Vagina (tissue), 2 donors: ENCODE results near the gene ONECUT1. TPM values are rescaled to one million over a fixed set of nuclear protein-coding genes. Genes with fewer than 3 reads are reported as not detected.
A peak's percentile ranks its signal among the peaks of the same experiment; 100 is the strongest.
"Not testable (repeated sequence)": the region's sequence is repeated elsewhere in the genome, so short reads cannot be mapped to it uniquely, and the experiment has no call there.

Experiments used
- DNase-seq, 2 donors: peaks; one replicate each; pipeline ENCODE4 v3.0.0-alpha.2; 2017; ENCODE audit errors: extremely low spot score in 2 of 2
- H3K27ac ChIP-seq: fragments of 200-600 bp; sonication (generic); one replicate; pipeline ENCODE4 v1.5.1; 2019
- H3K27me3 ChIP-seq: fragments of 200-600 bp; sonication (generic); one replicate; pipeline ENCODE4 v1.5.1; 2019
- H3K36me3 ChIP-seq, 2 donors: fragments of 200-600 bp; sonication (generic); one replicate each; pipeline ENCODE4 v1.5.1; 2017 to 2019
- H3K4me1 ChIP-seq: fragments of 200-600 bp; sonication (generic); one replicate; pipeline ENCODE4 v1.5.1; 2019
- H3K4me3 ChIP-seq, 2 donors: fragments of 200-600 bp; sonication (generic); 1 replicate in 1 of 2; 2 replicates in 1 of 2; pipeline ENCODE4 v1.5.1; 2016 to 2019
- H3K9me3 ChIP-seq: fragments of 200-600 bp; sonication (generic); one replicate; pipeline ENCODE4 v1.5.1; 2019
- POLR2A ChIP-seq, 2 donors: fragments of 450-650 bp; IDR thresholded peaks; one replicate each; pipeline ENCODE4 v1.6.1; 2017; ENCODE audit warnings: antibody characterized with exemption in 2 of 2, mild to moderate bottlenecking in 2 of 2, moderate library complexity in 2 of 2
- POLR2AphosphoS5 ChIP-seq, 2 donors: sonication (generic); formaldehyde crosslinking; IDR thresholded peaks; one replicate each; pipeline ENCODE4 v1.9.0; 2017; ENCODE audit warnings: antibody characterized with exemption in 2 of 2, mild to moderate bottlenecking in 2 of 2, low read depth in 1 of 2; ENCODE audit not compliant: insufficient read depth in 1 of 2
- intact Hi-C: fragments of 100-400 bp; cut with DNase I; formaldehyde crosslinking; loops from one replicate; pipeline ENCODE4 v1.15.1; 2023
- total RNA-seq: library from RNA; depleted of rRNA; stranded (reverse); fragments of >200 nt; gene quantifications from one replicate; pipeline ENCODE4 v1.2.3, GENCODE V29; 2016
- TF ChIP-seq, protein P1 (sequence below), 3 experiments: fragments of 450-650 bp in 2 of 3; fragments of 200-600 bp in 1 of 3; sonication (generic) in 1 of 3; IDR thresholded peaks; one replicate each; pipeline ENCODE4 v1.5.1; 2017 to 2019; ENCODE audit warnings: antibody characterized with exemption in 3 of 3, mild to moderate bottlenecking in 2 of 3, moderate library complexity in 2 of 3

Gene ONECUT1
- not detected for total RNA-seq

GRCh38 chr15:52790169-52790708, at the start of gene ONECUT1:
ONECUT1 (minus strand) TSS chr15:52790336; CDS start chr15:52789884, 452 bp downstream.
- Histone ChIP-seq H3K4me1 (peaks cover 34% of the 10 kb centered on the region), H3K36me3 (no peaks in the 10 kb centered on the region), H3K27me3 (peaks cover 31% of the 10 kb centered on the region), H3K4me3 (peak within 1 kb of the TSS; percentile 46 to 49), H3K27ac (no peak within 1 kb of the TSS), H3K9me3 (no peaks in the 10 kb centered on the region)
- DNase-seq = no peak
- TF ChIP-seq POLR2A (IDR thresholded peaks at IDR 0.05) (no peak), POLR2AphosphoS5 (IDR thresholded peaks at IDR 0.05; ENCODE audit: insufficient read depth in 1 of 2, low read depth in 1 of 2) (no peak)
- TF ChIP-seq, protein P1, sequence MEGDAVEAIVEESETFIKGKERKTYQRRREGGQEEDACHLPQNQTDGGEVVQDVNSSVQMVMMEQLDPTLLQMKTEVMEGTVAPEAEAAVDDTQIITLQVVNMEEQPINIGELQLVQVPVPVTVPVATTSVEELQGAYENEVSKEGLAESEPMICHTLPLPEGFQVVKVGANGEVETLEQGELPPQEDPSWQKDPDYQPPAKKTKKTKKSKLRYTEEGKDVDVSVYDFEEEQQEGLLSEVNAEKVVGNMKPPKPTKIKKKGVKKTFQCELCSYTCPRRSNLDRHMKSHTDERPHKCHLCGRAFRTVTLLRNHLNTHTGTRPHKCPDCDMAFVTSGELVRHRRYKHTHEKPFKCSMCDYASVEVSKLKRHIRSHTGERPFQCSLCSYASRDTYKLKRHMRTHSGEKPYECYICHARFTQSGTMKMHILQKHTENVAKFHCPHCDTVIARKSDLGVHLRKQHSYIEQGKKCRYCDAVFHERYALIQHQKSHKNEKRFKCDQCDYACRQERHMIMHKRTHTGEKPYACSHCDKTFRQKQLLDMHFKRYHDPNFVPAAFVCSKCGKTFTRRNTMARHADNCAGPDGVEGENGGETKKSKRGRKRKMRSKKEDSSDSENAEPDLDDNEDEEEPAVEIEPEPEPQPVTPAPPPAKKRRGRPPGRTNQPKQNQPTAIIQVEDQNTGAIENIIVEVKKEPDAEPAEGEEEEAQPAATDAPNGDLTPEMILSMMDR (IDR thresholded peaks at IDR 0.05) = no peak
- intact Hi-C loops = no loop called here

DNA sequence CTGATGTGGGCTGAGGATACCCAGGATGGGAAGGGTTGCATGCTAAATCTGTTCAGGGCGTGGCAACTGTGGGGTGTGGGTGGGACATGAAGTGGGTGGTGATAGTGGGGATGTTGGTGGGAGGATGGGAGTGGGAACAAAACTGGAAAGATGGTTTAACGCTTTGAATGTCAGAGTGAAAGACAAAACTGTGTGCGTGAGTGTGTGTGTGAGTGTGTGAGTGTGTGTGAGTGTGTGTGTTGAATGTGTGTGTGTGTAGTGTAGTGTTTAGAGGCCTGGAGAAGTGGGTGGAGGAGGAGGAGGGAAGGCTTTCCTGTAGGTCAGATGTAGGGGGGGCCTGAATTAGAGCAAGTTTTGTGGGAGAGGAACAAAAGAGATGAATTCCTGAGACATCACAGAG, 44.2 kb upstream of the ONECUT1 start:
- Histone ChIP-seq H3K36me3 (no peaks in the 10 kb centered on the region), H3K4me3 (no peak overlapping the region), H3K27me3 (no peaks in the 10 kb centered on the region), H3K4me1 (no peaks in the 10 kb centered on the region), H3K27ac (no peak overlapping the region), H3K9me3 (no peaks in the 10 kb centered on the region)
- intact Hi-C loops = no loop called here
- TF ChIP-seq, protein P1 (IDR thresholded peaks at IDR 0.05) = no peak
- no peak for DNase-seq

DNA sequence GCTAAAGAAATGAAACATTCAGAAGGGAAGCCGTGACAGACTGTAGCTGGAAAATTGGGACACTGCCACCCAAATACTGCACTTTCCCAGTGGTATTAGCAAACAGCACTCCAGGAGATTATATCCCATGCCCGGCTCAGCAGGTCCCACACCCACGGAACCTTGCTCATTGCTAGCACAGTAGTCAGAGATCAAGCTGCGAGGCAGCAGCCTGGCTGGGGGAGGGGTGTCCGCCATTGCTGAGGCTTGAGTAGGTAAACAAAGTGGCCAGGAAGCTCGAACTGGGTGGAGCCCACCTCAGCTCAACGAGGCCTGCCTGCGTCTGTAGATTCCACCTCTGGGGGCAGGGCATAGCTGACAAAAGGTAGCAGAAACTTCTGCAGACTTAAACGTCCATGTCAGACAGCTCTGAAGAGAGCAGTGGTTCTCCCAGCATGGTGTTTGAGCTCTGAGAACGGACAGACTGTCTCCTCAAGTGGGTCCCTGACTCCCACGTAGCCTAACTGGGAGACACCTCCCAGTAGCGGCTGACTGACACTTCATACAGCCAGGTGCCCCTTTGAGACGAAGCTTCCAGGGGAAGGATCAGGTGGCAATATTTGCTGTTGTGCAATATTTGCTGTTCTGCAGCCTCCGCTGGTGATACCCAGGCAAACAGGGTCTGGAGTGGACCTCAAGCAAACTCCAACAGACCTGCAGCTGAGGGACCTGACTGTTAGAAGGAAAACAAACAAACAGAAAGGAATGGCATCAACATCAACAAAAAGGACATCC, 34.2 kb upstream of the ONECUT1 start:
- H3K36me3 ChIP-seq, DNase-seq, intact Hi-C loops, H3K27ac ChIP-seq, H3K9me3 ChIP-seq, H3K4me1 ChIP-seq, H3K27me3 ChIP-seq, H3K4me3 ChIP-seq: not testable (repeated sequence)

DNA sequence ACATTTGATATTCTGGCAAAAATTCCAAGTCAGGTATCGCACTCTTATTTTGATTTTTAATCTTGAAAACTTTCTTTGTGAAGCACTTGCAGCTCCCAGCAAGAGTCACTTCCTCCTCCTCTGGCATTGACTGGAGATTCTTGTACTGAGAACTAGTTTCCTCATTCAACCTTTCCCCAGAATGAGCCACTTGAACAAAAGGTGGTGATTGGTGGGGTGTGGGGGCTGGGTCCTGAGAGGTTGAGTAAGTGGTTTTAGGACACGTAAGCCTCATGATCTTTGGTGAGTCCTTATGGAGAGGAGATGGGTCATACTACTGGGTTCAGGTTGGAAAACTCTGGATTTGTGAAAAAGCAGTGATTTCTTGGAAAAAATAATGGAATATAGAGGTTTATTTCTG, 32.3 kb upstream of the ONECUT1 start:
- intact Hi-C loops = no loop called here
- no peaks in the 10 kb centered on the region for H3K27me3 ChIP-seq
- no peaks in the 10 kb centered on the region for H3K9me3 ChIP-seq
- no peaks in the 10 kb centered on the region for H3K4me1 ChIP-seq
- H3K27ac ChIP-seq = no peak overlapping the region
- H3K4me3 ChIP-seq = no peak overlapping the region
- no peak for DNase-seq
- TF ChIP-seq, protein P1 (IDR thresholded peaks at IDR 0.05) = no peak
- TF ChIP-seq POLR2AphosphoS5 (IDR thresholded peaks at IDR 0.05; ENCODE audit: insufficient read depth in 1 of 2, low read depth in 1 of 2) (no peak), POLR2A (IDR thresholded peaks at IDR 0.05) (no peak)
- H3K36me3 ChIP-seq = no peaks in the 10 kb centered on the region

- Histone ChIP-seq H3K4me1 (no peaks in the 10 kb centered on the region), H3K4me3 (no peak overlapping the region), H3K36me3 (no peaks in the 10 kb centered on the region), H3K27ac (no peak overlapping the region), H3K9me3 (no peaks in the 10 kb centered on the region), H3K27me3 (no peaks in the 10 kb centered on the region)
- no peak for DNase-seq
- intact Hi-C loops = no loop called here
- TF ChIP-seq, protein P1 (IDR thresholded peaks at IDR 0.05) = no peak
- no peak for TF ChIP-seq POLR2A (IDR thresholded peaks at IDR 0.05)
- TF ChIP-seq POLR2AphosphoS5 (IDR thresholded peaks at IDR 0.05; ENCODE audit: insufficient read depth in 1 of 2, low read depth in 1 of 2) = no peak
Measured at GRCh38 chr15:52819253-52819652, 29.1 kb upstream of the ONECUT1 start.

- H3K36me3 ChIP-seq, H3K4me3 ChIP-seq, H3K9me3 ChIP-seq, H3K27ac ChIP-seq, DNase-seq, intact Hi-C loops, H3K4me1 ChIP-seq, H3K27me3 ChIP-seq: not testable (repeated sequence)
Measured at GRCh38 chr15:52815899-52816298, 25.8 kb upstream of the ONECUT1 start.
